Activated CD8-positive, alpha-beta T cell treated with anti-CD3 and anti-CD28 coated beads for 36 hours (primary cell): ENCODE results near the gene MED7. TPM values are rescaled to one million over a fixed set of nuclear protein-coding genes. Genes with fewer than 3 reads are reported as not detected.

Experiments used
- ATAC-seq: fragments of 200-7000 bp; cut with Tn5 transposase; one replicate; pipeline ENCODE4 v1.10.0; 2021; ENCODE audit warnings: mild to moderate bottlenecking, moderate library complexity
- CTCF ChIA-PET: fragments of 350-600 bp; sonication (Branson Sonifier 250); formaldehyde crosslinking; loops from one replicate; lab custom pipeline; 2021; ENCODE audit warnings: antibody characterized with exemption; lab: Charles Lee
- POLR2A ChIA-PET: fragments of 350-600 bp; sonication (Branson Sonifier 250); formaldehyde crosslinking; loops from one replicate; lab custom pipeline; 2021; ENCODE audit warnings: antibody characterized with exemption; lab: Charles Lee
- DNase-seq: peaks from one replicate; pipeline ENCODE4 v3.0.0-alpha.2; 2020
- H3K27ac Mint-ChIP-seq: one replicate; pipeline ENCODE4 v1.8.0; 2021; ENCODE audit warnings: mild to moderate bottlenecking, mixed read lengths
- H3K27me3 Mint-ChIP-seq: one replicate; pipeline ENCODE4 v1.8.0; 2021; ENCODE audit warnings: mixed read lengths
- H3K36me3 Mint-ChIP-seq: one replicate; pipeline ENCODE4 v1.8.0; 2021; ENCODE audit warnings: low read depth, mixed read lengths
- H3K4me1 Mint-ChIP-seq: one replicate; pipeline ENCODE4 v1.8.0; 2021; ENCODE audit warnings: low read depth, mixed read lengths
- H3K4me3 Mint-ChIP-seq: one replicate; pipeline ENCODE4 v1.8.0; 2021; ENCODE audit warnings: mild to moderate bottlenecking, moderate library complexity, mixed read lengths
- H3K9me3 Mint-ChIP-seq: one replicate; pipeline ENCODE4 v1.8.0; 2021; ENCODE audit warnings: mixed read lengths
- CTCF ChIP-seq: fragments of 200-600 bp; IDR thresholded peaks from one replicate; pipeline ENCODE4 v1.8.0; 2022; ENCODE audit warnings: antibody characterized with exemption, mild to moderate bottlenecking
- intact Hi-C: fragments of 100-400 bp; cut with micrococcal nuclease; formaldehyde crosslinking; loops from one replicate; pipeline ENCODE4 v1.10.0; 2022
- total RNA-seq, 2 experiments: library from RNA; stranded (reverse); gene quantifications; one replicate each; pipeline ENCODE4 v1.2.3, GENCODE V29; 2021

MED7 gene
- total RNA-seq, 2 experiments from 2014 or later, result 13.6 to 13.7 TPM

- intact Hi-C loops, result no loop called here
- Mint-ChIP-seq H3K9me3 (no peaks in the 10 kb centered on the region), H3K4me1 (peaks cover 38% of the 10 kb centered on the region), H3K27me3 (no peaks in the 10 kb centered on the region), H3K36me3 (peaks cover 2% of the 10 kb centered on the region), H3K27ac (no peak overlapping the region), H3K4me3 (no peak overlapping the region)
- ChIA-PET POLR2A (interaction anchor here (1.5 to 2.4 kb wide), 4 partner anchors 10 to 171 kb away, joined by 4 to 11 read pairs (median 6); partner anchors contain the start of gene MED7), CTCF (interaction anchor here (0.8 to 3.4 kb wide), 7 partner anchors 10 to 195 kb away, joined by 3 to 20 read pairs (median 4); no protein-coding TSS in a partner anchor)
- DNase-seq (no peak), ATAC-seq (no peak)
- no peak for TF ChIP-seq CTCF
These were observed 27.2 kb downstream of the MED7 start for GRCh38 chr5:157115502-157115901.

- peak overlapping the region; percentile 12 for H3K27ac Mint-ChIP-seq
- H3K27me3 Mint-ChIP-seq, result no peaks in the 10 kb centered on the region
- intact Hi-C loops, result no loop called here
- TF ChIP-seq CTCF, result no peak
- ChIA-PET POLR2A (interaction anchor here (2.0 to 2.4 kb wide), 2 partner anchors 14 to 28 kb away, joined by 8 to 11 read pairs; partner anchors contain the start of gene MED7), CTCF (interaction anchor here (0.8 to 3.4 kb wide), 4 partner anchors 17 to 195 kb away, joined by 3 to 20 read pairs (median 4); no protein-coding TSS in a partner anchor)
- peaks cover 2% of the 10 kb centered on the region for H3K36me3 Mint-ChIP-seq
- no peak for DNase-seq
- H3K4me3 Mint-ChIP-seq, result no peak overlapping the region
- peak; percentile 27 for ATAC-seq
- peaks cover 40% of the 10 kb centered on the region for H3K4me1 Mint-ChIP-seq
- H3K9me3 Mint-ChIP-seq, result no peaks in the 10 kb centered on the region
These were observed 27.7 kb downstream of the MED7 start for GRCh38 chr5:157115012-157115411.

GRCh38 chr5:157113002-157113401 is 29.7 kb downstream of the MED7 start:
- ATAC-seq (no peak), DNase-seq (peak; percentile 52)
- ChIA-PET POLR2A (interaction anchor here (0.8 kb wide), 1 partner anchor 57 kb away, joined by 3 read pairs; no protein-coding TSS in a partner anchor), CTCF (no interaction called here)
- Mint-ChIP-seq H3K36me3 (peaks cover 4% of the 10 kb centered on the region), H3K9me3 (no peaks in the 10 kb centered on the region), H3K4me3 (no peak overlapping the region), H3K4me1 (peaks cover 56% of the 10 kb centered on the region), H3K27ac (peak overlapping the region; percentile 65), H3K27me3 (no peaks in the 10 kb centered on the region)
- intact Hi-C loops, result no loop called here
- TF ChIP-seq CTCF, result no peak

GRCh38 chr5:157109744-157110143 is 32.9 kb downstream of the MED7 start:
- H3K4me3 Mint-ChIP-seq, result peak overlapping the region; percentile 78
- ATAC-seq (peak; percentile 64), DNase-seq (peak; percentile 68)
- peaks cover 56% of the 10 kb centered on the region for H3K4me1 Mint-ChIP-seq
- no peaks in the 10 kb centered on the region for H3K27me3 Mint-ChIP-seq
- peak overlapping the region; percentile 94 for H3K27ac Mint-ChIP-seq
- intact Hi-C loops, result loop anchor here (5.0 kb wide), 2 partner anchors 82 to 187 kb away; no protein-coding TSS in a partner anchor
- no peaks in the 10 kb centered on the region for H3K9me3 Mint-ChIP-seq
- H3K36me3 Mint-ChIP-seq, result peaks cover 24% of the 10 kb centered on the region
- ChIA-PET POLR2A (interaction anchor here (0.5 kb wide), 2 partner anchors 138 to 163 kb away, joined by 3 read pairs; no protein-coding TSS in a partner anchor), CTCF (interaction anchor here (1.1 kb wide), 1 partner anchor 22 kb away, joined by 6 read pairs; no protein-coding TSS in a partner anchor)
- no peak for TF ChIP-seq CTCF

- peaks cover 55% of the 10 kb centered on the region for H3K4me1 Mint-ChIP-seq
- ChIA-PET CTCF (interaction anchor here (0.6 to 1.5 kb wide), 5 partner anchors 23 to 177 kb away, joined by 3 to 7 read pairs (median 3); no protein-coding TSS in a partner anchor), POLR2A (interaction anchor here (0.9 to 2.2 kb wide), 7 partner anchors 10 to 84 kb away, joined by 3 to 10 read pairs (median 4); partner anchors contain the start of genes ITK and MED7)
- H3K27me3 Mint-ChIP-seq, result no peaks in the 10 kb centered on the region
- ATAC-seq (peak; percentile 91), DNase-seq (peak; percentile 88)
- TF ChIP-seq CTCF, result no peak
- H3K27ac Mint-ChIP-seq, result peak within 1 kb of the TSS; percentile 94
- intact Hi-C loops, result loop anchor here (5.0 kb wide), 2 partner anchors 82 to 187 kb away; no protein-coding TSS in a partner anchor
- H3K36me3 Mint-ChIP-seq, result peaks cover 29% of the 10 kb centered on the region
- H3K4me3 Mint-ChIP-seq, result peak within 1 kb of the TSS; percentile 78
- no peaks in the 10 kb centered on the region for H3K9me3 Mint-ChIP-seq
These were observed 33.7 kb downstream of the MED7 start, which contains the start of gene HAVCR2 for GRCh38 chr5:157108976-157109375. HAVCR2 (minus strand) TSS chr5:157109044; CDS start chr5:157108983, 61 bp downstream.
